HepG2 (cell line): ENCODE data around the gene NEAT1. TPM values are rescaled to one million over a fixed set of nuclear protein-coding genes. Genes with fewer than 3 reads are reported as not detected.

ENCODE experiments used
- CBFB ChIP-seq: sonication (generic); formaldehyde crosslinking; IDR thresholded peaks from 2 replicates; pipeline ENCODE4 v1.4.0; 2020; ENCODE audit warnings: missing genetic modification reagents
- HMG20B ChIP-seq: conservative IDR thresholded peaks from 2 replicates; pipeline ENCODE4 v1.6.1; 2016; ENCODE audit warnings: missing genetic modification reagents, missing compliant biosample characterization
- KAT2B ChIP-seq: fragments of 150-350 bp; IDR thresholded peaks from 2 replicates; pipeline ENCODE4 v1.6.1; 2014; ENCODE audit warnings: low read depth, low read length, borderline replicate concordance
- MLLT10 ChIP-seq: sonication (generic); formaldehyde crosslinking; IDR thresholded peaks from 2 replicates; pipeline ENCODE4 v1.4.0; 2020; ENCODE audit warnings: missing genetic modification reagents
- RAD21 ChIP-seq: fragments of 450-650 bp; formaldehyde crosslinking; IDR thresholded peaks from 2 replicates; pipeline ENCODE4 v1.5.0; 2020; ENCODE audit warnings: mild to moderate bottlenecking
- RARG ChIP-seq: sonication (generic); formaldehyde crosslinking; IDR thresholded peaks from 2 replicates; pipeline ENCODE4 v1.4.0; 2020; ENCODE audit warnings: low read depth, mild to moderate bottlenecking, missing genetic modification reagents
- SOX13 ChIP-seq, 3 experiments: fragments of 450-650 bp in 1 of 3; sonication (generic) in 1 of 3; formaldehyde crosslinking in 1 of 3; IDR thresholded peaks in 2 of 3; conservative IDR thresholded peaks in 1 of 3; 2 replicates each; pipeline versions ENCODE4 v1.5.0 to v1.6.1; 2016 to 2020; ENCODE audit warnings: antibody characterized with exemption in 1 of 3, mild to moderate bottlenecking in 1 of 3, missing compliant biosample characterization in 1 of 3, missing genetic modification reagents in 1 of 3, moderate library complexity in 1 of 3
- ZFP90 ChIP-seq: sonication (generic); formaldehyde crosslinking; IDR thresholded peaks from 2 replicates; pipeline ENCODE4 v1.8.0; 2022; ENCODE audit warnings: missing genetic modification reagents, mild to moderate bottlenecking, inconsistent platforms, borderline replicate concordance
- ZNF20 ChIP-seq: sonication (generic); formaldehyde crosslinking; IDR thresholded peaks from 2 replicates; pipeline ENCODE4 v1.4.0; 2020; ENCODE audit warnings: mild to moderate bottlenecking, moderate library complexity, missing genetic modification reagents
- ZNF337 ChIP-seq: sonication (generic); formaldehyde crosslinking; IDR thresholded peaks from 2 replicates; pipeline ENCODE4 v1.5.1; 2020; ENCODE audit warnings: missing genetic modification reagents, low read depth, mild to moderate bottlenecking, borderline replicate concordance
- ZNF563 ChIP-seq: sonication (generic); formaldehyde crosslinking; IDR thresholded peaks from 2 replicates; pipeline ENCODE4 v1.8.0; 2022; ENCODE audit warnings: mild to moderate bottlenecking, moderate library complexity, missing genetic modification reagents
- polyA plus RNA-seq, 8 experiments: library from polyadenylated mRNA; depleted of rRNA in 3 of 8; stranded (reverse) in 7 of 8; unstranded in 1 of 8; fragments of >200 nt; fragmentation: Illumina TruSeq in 4 of 8; extraction: Trizol in 4 of 8; gene quantifications; 2 replicates each; pipeline versions ENCODE4 v1.2.1 to v1.2.3, GENCODE V29; 2011 to 2016; ENCODE audit warnings: low read depth in 4 of 8, missing spikeins in 1 of 8, mixed read lengths in 1 of 8; ENCODE audit not compliant: insufficient read depth in 1 of 8
- total RNA-seq, 5 experiments: library from RNA; depleted of rRNA; stranded (reverse); fragments of >200 nt; fragmentation: Illumina TruSeq; extraction: Trizol; gene quantifications; 2 replicates each; pipeline ENCODE4 v1.2.3, GENCODE V29; 2016; ENCODE audit warnings: low read depth in 1 of 5
- TF ChIP-seq, protein P1 (sequence below): sonication (generic); formaldehyde crosslinking; IDR thresholded peaks from 2 replicates; pipeline ENCODE4 v1.4.0; 2020; ENCODE audit warnings: missing genetic modification reagents, mild to moderate bottlenecking, borderline replicate concordance
- TF ChIP-seq, protein P2 (sequence below): sonication (generic); formaldehyde crosslinking; IDR thresholded peaks from 2 replicates; pipeline ENCODE4 v1.4.0; 2020; ENCODE audit warnings: missing genetic modification reagents, borderline replicate concordance
- TF ChIP-seq, protein P3 (sequence below): sonication (generic); formaldehyde crosslinking; IDR thresholded peaks from 2 replicates; pipeline ENCODE4 v1.9.0; 2021; ENCODE audit warnings: missing genetic modification reagents, mild to moderate bottlenecking, borderline replicate concordance
- TF ChIP-seq, protein P4 (sequence below): sonication (generic); formaldehyde crosslinking; IDR thresholded peaks from 2 replicates; pipeline ENCODE4 v1.4.0; 2020; ENCODE audit warnings: mild to moderate bottlenecking, missing genetic modification reagents
- TF ChIP-seq, protein P5 (sequence below): IDR thresholded peaks from 2 replicates; pipeline ENCODE4 v1.6.1; 2016; ENCODE audit warnings: mild to moderate bottlenecking, missing biosample characterization, missing genetic modification reagents
- TF ChIP-seq, protein P6 (sequence below): IDR thresholded peaks from 2 replicates; pipeline ENCODE4 v1.6.1; 2016; ENCODE audit warnings: missing compliant biosample characterization, missing genetic modification reagents, borderline replicate concordance

Gene NEAT1
- total and polyA plus RNA-seq, 2 of the 13 experiments (the other 11 are each of a cell fraction or from before 2014, with no cell fraction given), result 20.5 to 41.2 TPM

DNA sequence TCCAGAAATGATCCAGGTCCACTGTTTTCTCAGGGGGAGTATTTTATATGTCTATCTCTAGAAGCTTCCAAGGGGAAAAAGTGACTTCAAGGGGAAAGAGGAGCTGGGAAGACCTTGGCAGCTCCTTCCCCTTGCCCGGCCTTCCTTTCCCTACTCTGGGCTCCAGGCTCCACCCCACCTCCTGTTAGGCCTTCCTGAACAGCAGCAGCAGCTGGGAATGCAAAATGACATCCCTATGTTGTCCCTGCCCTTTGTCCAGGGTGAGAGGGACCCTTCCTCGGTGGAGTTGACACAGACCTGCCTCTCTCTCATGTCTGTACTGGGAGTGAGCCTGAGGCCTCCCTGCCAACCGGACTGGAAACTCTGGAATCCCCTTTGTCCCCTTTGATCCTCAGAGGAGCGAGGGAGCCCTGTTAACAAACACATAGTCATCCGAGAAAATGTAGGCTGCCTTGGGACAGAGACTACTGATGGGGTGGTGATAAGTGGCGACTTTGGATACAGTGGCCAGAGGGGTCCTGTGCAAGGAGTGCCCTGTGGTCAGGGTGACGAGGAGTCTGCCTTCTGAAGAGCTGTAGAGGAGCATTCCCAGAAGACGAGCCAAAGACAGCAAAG lies 67.2 kb downstream of the NEAT1 start (continued):
- TF ChIP-seq, protein P1, sequence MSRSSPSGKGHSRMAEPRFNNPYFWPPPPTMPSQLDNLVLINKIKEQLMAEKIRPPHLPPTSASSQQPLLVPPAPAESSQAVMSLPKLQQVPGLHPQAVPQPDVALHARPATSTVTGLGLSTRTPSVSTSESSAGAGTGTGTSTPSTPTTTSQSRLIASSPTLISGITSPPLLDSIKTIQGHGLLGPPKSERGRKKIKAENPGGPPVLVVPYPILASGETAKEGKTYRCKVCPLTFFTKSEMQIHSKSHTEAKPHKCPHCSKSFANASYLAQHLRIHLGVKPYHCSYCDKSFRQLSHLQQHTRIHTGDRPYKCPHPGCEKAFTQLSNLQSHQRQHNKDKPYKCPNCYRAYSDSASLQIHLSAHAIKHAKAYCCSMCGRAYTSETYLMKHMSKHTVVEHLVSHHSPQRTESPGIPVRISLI (CRISPR knock-in tag), result peak; percentile 25; the same call in 1 of the 2 replicates
- 0 out of 2 replicates have a peak, but pooled peaks have one; percentile 45 for TF ChIP-seq RARG (CRISPR knock-in tag)
- no peak for TF ChIP-seq ZNF20 (CRISPR knock-in tag)
- TF ChIP-seq, protein P2, sequence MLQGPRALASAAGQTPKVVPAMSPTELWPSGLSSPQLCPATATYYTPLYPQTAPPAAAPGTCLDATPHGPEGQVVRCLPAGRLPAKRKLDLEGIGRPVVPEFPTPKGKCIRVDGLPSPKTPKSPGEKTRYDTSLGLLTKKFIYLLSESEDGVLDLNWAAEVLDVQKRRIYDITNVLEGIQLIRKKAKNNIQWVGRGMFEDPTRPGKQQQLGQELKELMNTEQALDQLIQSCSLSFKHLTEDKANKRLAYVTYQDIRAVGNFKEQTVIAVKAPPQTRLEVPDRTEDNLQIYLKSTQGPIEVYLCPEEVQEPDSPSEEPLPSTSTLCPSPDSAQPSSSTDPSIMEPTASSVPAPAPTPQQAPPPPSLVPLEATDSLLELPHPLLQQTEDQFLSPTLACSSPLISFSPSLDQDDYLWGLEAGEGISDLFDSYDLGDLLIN (CRISPR knock-in tag), result no peak
- TF ChIP-seq, protein P3, sequence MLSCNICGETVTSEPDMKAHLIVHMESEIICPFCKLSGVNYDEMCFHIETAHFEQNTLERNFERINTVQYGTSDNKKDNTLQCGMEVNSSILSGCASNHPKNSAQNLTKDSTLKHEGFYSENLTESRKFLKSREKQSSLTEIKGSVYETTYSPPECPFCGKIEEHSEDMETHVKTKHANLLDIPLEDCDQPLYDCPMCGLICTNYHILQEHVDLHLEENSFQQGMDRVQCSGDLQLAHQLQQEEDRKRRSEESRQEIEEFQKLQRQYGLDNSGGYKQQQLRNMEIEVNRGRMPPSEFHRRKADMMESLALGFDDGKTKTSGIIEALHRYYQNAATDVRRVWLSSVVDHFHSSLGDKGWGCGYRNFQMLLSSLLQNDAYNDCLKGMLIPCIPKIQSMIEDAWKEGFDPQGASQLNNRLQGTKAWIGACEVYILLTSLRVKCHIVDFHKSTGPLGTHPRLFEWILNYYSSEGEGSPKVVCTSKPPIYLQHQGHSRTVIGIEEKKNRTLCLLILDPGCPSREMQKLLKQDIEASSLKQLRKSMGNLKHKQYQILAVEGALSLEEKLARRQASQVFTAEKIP, result no peak
- no peak for TF ChIP-seq MLLT10 (CRISPR knock-in tag)
- 0 out of 2 replicates have a peak, but pooled peaks have one; percentile 26 for TF ChIP-seq HMG20B (CRISPR knock-in tag)
- no peak for TF ChIP-seq KAT2B
- no peak for TF ChIP-seq CBFB (CRISPR knock-in tag)
- TF ChIP-seq, protein P4, sequence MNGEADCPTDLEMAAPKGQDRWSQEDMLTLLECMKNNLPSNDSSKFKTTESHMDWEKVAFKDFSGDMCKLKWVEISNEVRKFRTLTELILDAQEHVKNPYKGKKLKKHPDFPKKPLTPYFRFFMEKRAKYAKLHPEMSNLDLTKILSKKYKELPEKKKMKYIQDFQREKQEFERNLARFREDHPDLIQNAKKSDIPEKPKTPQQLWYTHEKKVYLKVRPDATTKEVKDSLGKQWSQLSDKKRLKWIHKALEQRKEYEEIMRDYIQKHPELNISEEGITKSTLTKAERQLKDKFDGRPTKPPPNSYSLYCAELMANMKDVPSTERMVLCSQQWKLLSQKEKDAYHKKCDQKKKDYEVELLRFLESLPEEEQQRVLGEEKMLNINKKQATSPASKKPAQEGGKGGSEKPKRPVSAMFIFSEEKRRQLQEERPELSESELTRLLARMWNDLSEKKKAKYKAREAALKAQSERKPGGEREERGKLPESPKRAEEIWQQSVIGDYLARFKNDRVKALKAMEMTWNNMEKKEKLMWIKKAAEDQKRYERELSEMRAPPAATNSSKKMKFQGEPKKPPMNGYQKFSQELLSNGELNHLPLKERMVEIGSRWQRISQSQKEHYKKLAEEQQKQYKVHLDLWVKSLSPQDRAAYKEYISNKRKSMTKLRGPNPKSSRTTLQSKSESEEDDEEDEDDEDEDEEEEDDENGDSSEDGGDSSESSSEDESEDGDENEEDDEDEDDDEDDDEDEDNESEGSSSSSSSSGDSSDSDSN (CRISPR knock-in tag), result peak; percentile 64
- peak; percentile 31; the same call in 1 of the 2 replicates for TF ChIP-seq ZNF563 (CRISPR knock-in tag)
- no peak for TF ChIP-seq RAD21 (CRISPR knock-in tag)
- TF ChIP-seq SOX13 (IDR thresholded peaks at IDR 0.05), result no peak
- peak in 1 of 2 experiments; percentile 66; a peak in 2 of 4 replicates for TF ChIP-seq SOX13 (CRISPR knock-in tag; conservative IDR thresholded peaks at IDR 0.05 in 1 of 2, IDR thresholded peaks at IDR 0.05 in 1 of 2)
- TF ChIP-seq, protein P5, sequence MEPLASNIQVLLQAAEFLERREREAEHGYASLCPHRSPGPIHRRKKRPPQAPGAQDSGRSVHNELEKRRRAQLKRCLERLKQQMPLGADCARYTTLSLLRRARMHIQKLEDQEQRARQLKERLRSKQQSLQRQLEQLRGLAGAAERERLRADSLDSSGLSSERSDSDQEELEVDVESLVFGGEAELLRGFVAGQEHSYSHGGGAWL (CRISPR knock-in tag), result no peak
- no peak for TF ChIP-seq ZNF337 (CRISPR knock-in tag)
- TF ChIP-seq, protein P6, sequence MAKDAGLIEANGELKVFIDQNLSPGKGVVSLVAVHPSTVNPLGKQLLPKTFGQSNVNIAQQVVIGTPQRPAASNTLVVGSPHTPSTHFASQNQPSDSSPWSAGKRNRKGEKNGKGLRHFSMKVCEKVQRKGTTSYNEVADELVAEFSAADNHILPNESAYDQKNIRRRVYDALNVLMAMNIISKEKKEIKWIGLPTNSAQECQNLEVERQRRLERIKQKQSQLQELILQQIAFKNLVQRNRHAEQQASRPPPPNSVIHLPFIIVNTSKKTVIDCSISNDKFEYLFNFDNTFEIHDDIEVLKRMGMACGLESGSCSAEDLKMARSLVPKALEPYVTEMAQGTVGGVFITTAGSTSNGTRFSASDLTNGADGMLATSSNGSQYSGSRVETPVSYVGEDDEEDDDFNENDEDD, result no peak
- no peak for TF ChIP-seq ZFP90
